HCT116 (cell line): ENCODE results near the gene CYP1A1. TPM values are rescaled to one million over a fixed set of nuclear protein-coding genes. Genes with fewer than 3 reads are reported as not detected.

Experiments used
- ATAC-seq: fragments of 200-7000 bp; cut with Tn5 transposase; 2 replicates; pipeline ENCODE4 v1.9.1; 2020; ENCODE audit warnings: mild to moderate bottlenecking, moderate library complexity
- BruUV-seq: library from RNA; stranded (reverse); fragments of 400-500 nt; replicated peaks from 2 replicates; lab custom pipeline; 2021; lab: Mats Ljungman, UMichigan
- CTCF ChIA-PET: fragments of 300-600 bp; sonication (Branson Sonifier 250); formaldehyde crosslinking; loops from one replicate; lab custom pipeline; 2021; ENCODE audit warnings: antibody characterized with exemption; lab: Charles Lee
- POLR2A ChIA-PET: fragments of 300-600, 350-600 bp; sonication (Branson Sonifier 250); formaldehyde crosslinking; loops from one replicate; lab custom pipeline; 2021; ENCODE audit warnings: antibody characterized with exemption; lab: Charles Lee
- RAD21 ChIA-PET, 2 experiments: fragments of 300-600 bp; sonication (Branson Sonifier 250); formaldehyde crosslinking; loops; one replicate each; lab custom pipeline; 2023; ENCODE audit warnings: low total read pairs in 2 of 2; ENCODE audit not compliant: uncharacterized antibody in 2 of 2, unreplicated experiment in 2 of 2, low non-redundant PET in 1 of 2; lab: Charles Lee
- DNase-seq: peaks from one replicate; pipeline ENCODE4 v3.0.0-alpha.2; 2010; ENCODE audit warnings: low read depth, low spot score
- H2AFZ ChIP-seq: fragments of 200-600 bp; shearing (Covaris generic), sonication (generic); 2 replicates; pipeline ENCODE4 v1.6.1; 2017; ENCODE audit warnings: low read depth, mixed run types, mixed read lengths, antibody characterized with exemption, low read length; ENCODE audit not compliant: poor library complexity, severe bottlenecking
- H3K27ac ChIP-seq: 2 replicates; pipeline ENCODE4 v1.5.1; 2012; ENCODE audit warnings: low read depth, low read length
- H3K27me3 ChIP-seq: fragments of 200-600 bp; sonication (generic); 2 replicates; pipeline ENCODE4 v1.6.1; 2016; ENCODE audit warnings: mixed run types, low read length, mixed read lengths; ENCODE audit not compliant: insufficient read depth
- H3K36me3 ChIP-seq, 2 experiments: fragments of 200-500 bp in 1 of 2; fragments of 200-600 bp in 1 of 2; sonication (Bioruptor generic) in 1 of 2; sonication (generic) in 1 of 2; 2 replicates each; pipeline versions ENCODE4 v1.5.1 to v1.6.1; 2014 to 2016; ENCODE audit warnings: low read length in 2 of 2, inconsistent platforms in 1 of 2, mixed read lengths in 1 of 2, mixed run types in 1 of 2; ENCODE audit not compliant: insufficient read depth in 2 of 2, control insufficient read depth in 1 of 2
- H3K4me1 ChIP-seq, 2 experiments: fragments of 200-600 bp in 1 of 2; sonication (generic) in 1 of 2; 2 replicates each; pipeline versions ENCODE4 v1.5.1 to v1.6.1; 2012 to 2017; ENCODE audit warnings: low read length in 2 of 2, inconsistent platforms in 1 of 2, mild to moderate bottlenecking in 1 of 2, mixed read lengths in 1 of 2, mixed run types in 1 of 2, moderate library complexity in 1 of 2; ENCODE audit not compliant: insufficient read depth in 2 of 2, control insufficient read depth in 1 of 2
- H3K4me2 ChIP-seq: fragments of 200-600 bp; sonication (generic); 2 replicates; pipeline ENCODE4 v1.6.1; 2017; ENCODE audit warnings: mixed run types, low read length, mixed read lengths
- H3K4me3 ChIP-seq, 2 experiments: fragments of 200-600 bp in 1 of 2; sonication (generic) in 1 of 2; replicated peaks in 1 of 2; 2 replicates each; pipeline ENCODE4 v1.5.1; 2011 to 2016; ENCODE audit warnings: low read length in 2 of 2, control low read depth in 1 of 2, low read depth in 1 of 2, mild to moderate bottlenecking in 1 of 2, mixed read lengths in 1 of 2, mixed run types in 1 of 2
- H3K79me2 ChIP-seq: fragments of 200-600 bp; sonication (generic); 2 replicates; pipeline ENCODE4 v1.6.1; 2017; ENCODE audit warnings: mild to moderate bottlenecking, mixed run types, low read length, moderate library complexity, mixed read lengths; ENCODE audit not compliant: insufficient read depth
- H3K9ac ChIP-seq: fragments of 200-600 bp; sonication (generic); 2 replicates; pipeline ENCODE4 v1.6.1; 2016; ENCODE audit warnings: low read length, mixed read lengths
- H3K9me2 ChIP-seq: fragments of 200-600 bp; sonication (generic), shearing (Covaris generic); 2 replicates; pipeline ENCODE4 v1.6.1; 2017; ENCODE audit warnings: mixed run types, mild to moderate bottlenecking, moderate library complexity; ENCODE audit not compliant: insufficient read depth
- H3K9me3 ChIP-seq, 2 experiments: fragments of 200-500 bp in 1 of 2; fragments of 200-600 bp in 1 of 2; sonication (Bioruptor generic) in 1 of 2; sonication (generic) in 1 of 2; 2 replicates each; pipeline ENCODE4 v1.6.1; 2014 to 2017; ENCODE audit warnings: low read length in 2 of 2, mixed read lengths in 2 of 2, inconsistent platforms in 1 of 2, low read depth in 1 of 2, mild to moderate bottlenecking in 1 of 2, mixed run types in 1 of 2, moderate library complexity in 1 of 2; ENCODE audit not compliant: control insufficient read depth in 1 of 2, insufficient read depth in 1 of 2
- H4K20me1 ChIP-seq: fragments of 200-600 bp; sonication (generic), shearing (Covaris generic); 2 replicates; pipeline ENCODE4 v1.6.1; 2017; ENCODE audit warnings: mixed run types, mild to moderate bottlenecking, moderate library complexity; ENCODE audit not compliant: insufficient read depth
- CBX3 ChIP-seq: IDR thresholded peaks from 2 replicates; pipeline ENCODE4 v1.6.1; 2012; ENCODE audit warnings: low read depth
- CEBPB ChIP-seq: IDR thresholded peaks from 2 replicates; pipeline ENCODE4 v1.6.1; 2012; ENCODE audit warnings: low read depth
- ELF1 ChIP-seq: IDR thresholded peaks from 2 replicates; pipeline ENCODE4 v1.6.1; 2012; ENCODE audit warnings: low read depth, borderline replicate concordance
- EZH2 ChIP-seq: fragments of 200-600 bp; sonication (generic); IDR thresholded peaks from 2 replicates; pipeline ENCODE4 v1.6.1; 2017; ENCODE audit warnings: antibody characterized with exemption, mixed run types
- EZH2phosphoT487 ChIP-seq: fragments of 200-600 bp; IDR thresholded peaks from 2 replicates; pipeline ENCODE4 v1.6.1; 2018; ENCODE audit warnings: antibody characterized with exemption, borderline replicate concordance
- FOSL1 ChIP-seq: IDR thresholded peaks from 2 replicates; pipeline ENCODE4 v1.6.1; 2012; ENCODE audit warnings: low read depth
- JUND ChIP-seq: IDR thresholded peaks from 2 replicates; pipeline ENCODE4 v1.6.1; 2012
- POLR2AphosphoS5 ChIP-seq: IDR thresholded peaks from 2 replicates; pipeline ENCODE4 v1.6.1; 2011; ENCODE audit warnings: mild to moderate bottlenecking, low read depth, low read length, moderate library complexity
- TCF7L2 ChIP-seq: IDR thresholded peaks from 2 replicates; pipeline ENCODE4 v1.7.0; 2011; ENCODE audit warnings: borderline replicate concordance, inconsistent platforms; ENCODE audit not compliant: insufficient read depth, insufficient read length; ENCODE audit errors: extremely low read depth
- YY1 ChIP-seq: IDR thresholded peaks from 2 replicates; pipeline ENCODE4 v1.6.1; 2011; ENCODE audit warnings: low read length, low read depth, moderate library complexity, mild to moderate bottlenecking; ENCODE audit not compliant: insufficient replicate concordance; ENCODE audit errors: extremely low read depth
- ZBTB33 ChIP-seq: IDR thresholded peaks from 2 replicates; pipeline ENCODE4 v1.6.1; 2011; ENCODE audit warnings: mild to moderate bottlenecking, low read length, moderate library complexity; ENCODE audit not compliant: insufficient replicate concordance; ENCODE audit errors: extremely low read depth
- ZFX ChIP-seq: fragments of 450-650 bp; IDR thresholded peaks from 2 replicates; pipeline ENCODE4 v1.6.1; 2017
- intact Hi-C: fragments of 100-400 bp; cut with micrococcal nuclease; formaldehyde crosslinking; loops from 2 replicates; pipeline ENCODE4 v1.10.0; 2022
- total RNA-seq: library from RNA; stranded (reverse); gene quantifications from one replicate; pipeline ENCODE4 v1.2.1, GENCODE V29; 2021; ENCODE audit not compliant: unreplicated experiment
- TF ChIP-seq, protein P1 (sequence below): IDR thresholded peaks from 2 replicates; pipeline ENCODE4 v1.6.1; 2012

CYP1A1 gene
- total RNA-seq, 1 experiment from 2014 or later, result 1.5 TPM

GRCh38 chr15:74716651-74717050, 8.7 kb downstream of the CYP1A1 start:
- H3K27ac ChIP-seq, result no peak overlapping the region
- H3K79me2 ChIP-seq, result no peaks in the 10 kb centered on the region
- ATAC-seq (no peak), DNase-seq (no peak)
- no peak overlapping the region for H3K9ac ChIP-seq
- H4K20me1 ChIP-seq, result no peaks in the 10 kb centered on the region
- H3K36me3 ChIP-seq, result no peaks in the 10 kb centered on the region
- no peaks in the 10 kb centered on the region for H3K4me1 ChIP-seq
- BruUV-seq, result no TSS peak
- no peaks in the 10 kb centered on the region for H3K27me3 ChIP-seq
- RAD21 ChIA-PET, result no interaction called here
- no peaks in the 10 kb centered on the region for H3K9me3 ChIP-seq
- no peak overlapping the region for H3K4me3 ChIP-seq
- CTCF ChIA-PET, result no interaction called here
- H3K4me2 ChIP-seq, result no peak overlapping the region
- POLR2A ChIA-PET, result no interaction called here
- H2AFZ ChIP-seq, result peak overlapping the region; percentile 68
- intact Hi-C loops, result no loop called here
- H3K9me2 ChIP-seq, result no peaks in the 10 kb centered on the region
- TF ChIP-seq EZH2, result no peak
- no peak for TF ChIP-seq ELF1
- TF ChIP-seq CEBPB, result no peak
- no peak for TF ChIP-seq TCF7L2
- TF ChIP-seq FOSL1, result no peak
- TF ChIP-seq CBX3, result no peak
- TF ChIP-seq YY1, result no peak
- TF ChIP-seq EZH2phosphoT487, result no peak
- TF ChIP-seq JUND, result no peak
- TF ChIP-seq ZBTB33, result no peak
- no peak for TF ChIP-seq ZFX
- TF ChIP-seq POLR2AphosphoS5, result no peak
- TF ChIP-seq, protein P1, sequence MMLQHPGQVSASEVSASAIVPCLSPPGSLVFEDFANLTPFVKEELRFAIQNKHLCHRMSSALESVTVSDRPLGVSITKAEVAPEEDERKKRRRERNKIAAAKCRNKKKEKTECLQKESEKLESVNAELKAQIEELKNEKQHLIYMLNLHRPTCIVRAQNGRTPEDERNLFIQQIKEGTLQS, result no peak
